Kidney (tissue), 14 donors: ENCODE results near the gene ATP13A1. TPM values are rescaled to one million over a fixed set of nuclear protein-coding genes. Genes with fewer than 3 reads are reported as not detected.

Experiments used
- DNase-seq, 5 donors: peaks; one replicate each; pipeline ENCODE4 v3.0.0-alpha.2; 2013 to 2020
- FAIRE-seq: peaks from 2 replicates; lab custom pipeline; 2012; peaks lifted over from hg19 to GRCh38; lab: Jason Lieb, UNC
- H3K27ac ChIP-seq, 2 donors: one replicate each; pipeline ENCODE4 v1.7.0; 2013; ENCODE audit warnings: low read depth in 2 of 2, low read length in 2 of 2, inconsistent platforms in 1 of 2
- H3K27me3 ChIP-seq: one replicate; pipeline ENCODE4 v1.7.1; 2013; ENCODE audit warnings: low read length, inconsistent platforms; ENCODE audit not compliant: control insufficient read depth, insufficient read depth
- H3K36me3 ChIP-seq, 3 donors: one replicate each; pipeline versions ENCODE4 v1.7.0 to v1.7.1; 2013; ENCODE audit warnings: low read length in 3 of 3, control low read depth in 1 of 3, inconsistent platforms in 1 of 3; ENCODE audit not compliant: insufficient read depth in 3 of 3, control insufficient read depth in 2 of 3
- H3K4me1 ChIP-seq, 3 donors: one replicate each; pipeline versions ENCODE4 v1.7.0 to v1.7.1; 2013; ENCODE audit warnings: low read length in 3 of 3, inconsistent platforms in 1 of 3, low read depth in 1 of 3; ENCODE audit not compliant: control insufficient read depth in 2 of 3, insufficient read depth in 2 of 3
- H3K4me3 ChIP-seq, 3 donors: one replicate each; pipeline versions ENCODE4 v1.7.0 to v1.8.1; 2013; ENCODE audit warnings: low read length in 3 of 3, control low read depth in 1 of 3, inconsistent platforms in 1 of 3
- H3K9ac ChIP-seq, 3 donors: one replicate each; pipeline versions ENCODE4 v1.7.0 to v1.7.1; 2013; ENCODE audit warnings: low read length in 3 of 3, control low read depth in 1 of 3, inconsistent platforms in 1 of 3
- H3K9me3 ChIP-seq, 3 donors: one replicate each; pipeline versions ENCODE4 v1.7.0 to v1.7.1; 2013; ENCODE audit warnings: low read length in 3 of 3, control low read depth in 1 of 3, inconsistent platforms in 1 of 3; ENCODE audit not compliant: control insufficient read depth in 2 of 3, insufficient read depth in 1 of 3
- CTCF ChIP-seq: IDR thresholded peaks from 3 replicates; pipeline ENCODE4 v1.5.1; 2012; ENCODE audit warnings: mild to moderate bottlenecking, moderate library complexity, borderline replicate concordance; ENCODE audit not compliant: insufficient read depth; ENCODE audit errors: extremely low read depth
- intact Hi-C: fragments of 100-400 bp; cut with DNase I; formaldehyde crosslinking; loops from one replicate; pipeline ENCODE4 v1.11.1; 2022
- polyA plus RNA-seq: library from polyadenylated mRNA; stranded (reverse); fragments of 350-450 nt; fragmentation: Illumina TruSeq; extraction: RNeasy Lipid Tissue Mini Kit (QIAGEN cat#74804); gene quantifications from one replicate; pipeline ENCODE4 v1.2.3, GENCODE V29; 2014; ENCODE audit warnings: low read depth, low replicate concordance; ENCODE audit not compliant: insufficient read depth
- total RNA-seq: library from RNA; stranded (reverse); fragmentation: NEBNext Ultra II Directional; extraction: Animal tissue kit (Norgen Biotek cat#: 25700); gene quantifications from one replicate; pipeline ENCODE4 v1.2.1, GENCODE V29; 2021
- donor health status: control.
- donor health status: control.
- donor health status: control.
- donor health status: control.
- donor health status: control.
- donor health status: DM: yes; HTN: yes; CAD: no.
- donor health status: Normal renal cell carcinoma (clear cell type).

ATP13A1 gene
- total and polyA plus RNA-seq, 2 donors from 2014 or later, result 30.1 to 78.1 TPM

GRCh38 chr19:19649580-19649995 is 13.9 kb downstream of the ATP13A1 start:
- no peak overlapping the region for H3K27ac ChIP-seq
- peaks cover 0 to 55% (median 28%) of the 10 kb centered on the region in 3 donors for H3K36me3 ChIP-seq
- no peak overlapping the region for H3K9ac ChIP-seq
- H3K27me3 ChIP-seq, result no peaks in the 10 kb centered on the region
- TF ChIP-seq CTCF, result no peak
- H3K9me3 ChIP-seq, result no peaks in the 10 kb centered on the region
- H3K4me3 ChIP-seq, result no peak overlapping the region
- H3K4me1 ChIP-seq, result no peaks in the 10 kb centered on the region
- no peak for DNase-seq
- intact Hi-C loops, result no loop called here
- FAIRE-seq, result no peak

- Histone ChIP-seq H3K36me3 (peaks cover 0 to 51% (median 24%) of the 10 kb centered on the region in 3 donors), H3K27ac (no peak overlapping the region), H3K4me3 (no peak overlapping the region), H3K9ac (no peak overlapping the region), H3K9me3 (no peaks in the 10 kb centered on the region), H3K4me1 (no peaks in the 10 kb centered on the region), H3K27me3 (no peaks in the 10 kb centered on the region)
- intact Hi-C loops, result no loop called here
- FAIRE-seq (no peak), DNase-seq (no peak)
- TF ChIP-seq CTCF, result no peak
Observed at GRCh38 chr19:19649155-19649554, 14.3 kb downstream of the ATP13A1 start.

- intact Hi-C loops, result no loop called here
- H3K4me1 ChIP-seq, result peaks cover 0 to 5% (median 0%) of the 10 kb centered on the region in 3 donors
- H3K36me3 ChIP-seq, result peaks cover 0 to 37% (median 18%) of the 10 kb centered on the region in 3 donors
- H3K27me3 ChIP-seq, result no peaks in the 10 kb centered on the region
- TF ChIP-seq CTCF, result no peak
- no peak overlapping the region for H3K27ac ChIP-seq
- no peak overlapping the region for H3K4me3 ChIP-seq
- H3K9ac ChIP-seq, result no peak overlapping the region
- H3K9me3 ChIP-seq, result no peaks in the 10 kb centered on the region
- FAIRE-seq, result no peak
- no peak for DNase-seq
Observed at GRCh38 chr19:19647037-19647835, 16.2 kb downstream of the ATP13A1 start.
